ENCODE results near the gene NKX6-1. TPM values are rescaled to one million over a fixed set of nuclear protein-coding genes. Genes with fewer than 3 reads are reported as not detected.

The NKX6-1 gene
- total RNA-seq, 5 donors from 2014 or later (not counting 1 experiment from before 2014, with no cell fraction given) = not detected

- H3K27me3 Mint-ChIP-seq = peaks cover 45 to 63% of the 10 kb centered on the region in 2 donors
- H3K27me3 ChIP-seq (replicated peaks in 1 of 2; ENCODE audit: control insufficient read depth in 2 of 2, extremely low read depth in 1 of 2, insufficient read depth in 2 of 2, low read length in 1 of 2) = peaks cover 16 to 28% of the 10 kb centered on the region in 2 experiments
- peaks cover 12 to 18% (median 16%) of the 10 kb centered on the region in 3 donors for H3K4me1 Mint-ChIP-seq
- CTCF ChIA-PET = no interaction called here
- DNase-seq = no peak
- no peak for ATAC-seq (replicated peaks in 1 of 4)
- no CpG with 5 or more reads among the region's 1 CpG for WGBS (ENCODE audit: insufficient coverage)
- no peaks in the 10 kb centered on the region for H3K9me3 ChIP-seq
- H3K4me1 ChIP-seq (ENCODE audit: control insufficient read depth in 1 of 2, extremely low read depth in 1 of 2, insufficient read depth in 2 of 2, low read length in 2 of 2) = peaks cover 0 to 12% of the 10 kb centered on the region in 2 experiments
- H3K27ac Mint-ChIP-seq = no peak overlapping the region
- POLR2A ChIA-PET = no interaction called here
- no peak overlapping the region for H3K27ac ChIP-seq (ENCODE audit: low read length)
- H3K9me3 Mint-ChIP-seq = no peaks in the 10 kb centered on the region
- no peaks in the 10 kb centered on the region for H3K36me3 ChIP-seq (ENCODE audit: control insufficient read depth in 2 of 2, extremely low read depth in 1 of 2, insufficient read depth in 1 of 2, low read length in 1 of 2)
- no peaks in the 10 kb centered on the region for H3K36me3 Mint-ChIP-seq
- no peak overlapping the region for H3K4me3 ChIP-seq (ENCODE audit: control insufficient read depth in 1 of 2, extremely low read depth in 1 of 2, low read length in 1 of 2)
- no peak overlapping the region for H3K4me3 Mint-ChIP-seq
These were observed 21.4 kb downstream of the NKX6-1 start for GRCh38 chr4:84477738-84478137.

DNA sequence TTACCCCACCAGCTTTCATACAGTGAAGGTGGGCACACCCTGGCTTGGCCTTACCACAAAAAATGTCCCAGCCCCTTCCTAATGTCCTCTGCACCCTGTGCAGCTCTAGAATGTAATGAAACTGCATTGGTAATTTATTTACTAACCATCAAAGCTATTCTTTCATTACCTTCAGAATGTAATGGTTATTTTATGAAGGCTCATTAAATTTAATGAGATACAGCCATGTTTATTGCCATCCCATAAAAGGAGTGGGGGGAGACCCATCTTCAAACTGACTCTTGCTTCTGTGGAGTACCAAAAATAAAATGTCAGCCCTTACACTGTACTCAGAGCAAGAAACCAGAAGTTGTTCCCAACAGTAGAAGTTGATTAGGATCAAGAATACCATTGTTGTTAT is 25.0 kb downstream of the NKX6-1 start:
- H3K27me3 Mint-ChIP-seq = peaks cover 12 to 30% of the 10 kb centered on the region in 2 donors
- H3K27ac ChIP-seq (ENCODE audit: low read length) = no peak overlapping the region

GRCh38 chr4:84472154-84472553 is 26.9 kb downstream of the NKX6-1 start:
- POLR2A ChIA-PET = no interaction called here

More for the DNA sequence above, 25.0 kb downstream of the NKX6-1 start:
- Mint-ChIP-seq H3K4me1 (no peaks in the 10 kb centered on the region), H3K4me3 (no peak overlapping the region), H3K36me3 (no peaks in the 10 kb centered on the region), H3K27ac (no peak overlapping the region), H3K9me3 (no peaks in the 10 kb centered on the region)
- no peak for DNase-seq
- ATAC-seq (replicated peaks in 1 of 4) = no peak
- Histone ChIP-seq H3K36me3 (ENCODE audit: control insufficient read depth in 2 of 2, extremely low read depth in 1 of 2, insufficient read depth in 1 of 2, low read length in 1 of 2) (no peaks in the 10 kb centered on the region), H3K27me3 (replicated peaks in 1 of 2; ENCODE audit: control insufficient read depth in 2 of 2, extremely low read depth in 1 of 2, insufficient read depth in 2 of 2, low read length in 1 of 2) (peaks cover 0 to 8% of the 10 kb centered on the region in 2 experiments), H3K9me3 (no peaks in the 10 kb centered on the region), H3K4me1 (ENCODE audit: control insufficient read depth in 1 of 2, extremely low read depth in 1 of 2, insufficient read depth in 2 of 2, low read length in 2 of 2) (no peaks in the 10 kb centered on the region), H3K4me3 (ENCODE audit: control insufficient read depth in 1 of 2, extremely low read depth in 1 of 2, low read length in 1 of 2) (no peak overlapping the region)
- ChIA-PET POLR2A (no interaction called here), CTCF (interaction anchor here in 1 of 2 donors (0.6 kb wide), 1 partner anchor 8 kb away, joined by 5 read pairs; no protein-coding TSS in a partner anchor)

DNA sequence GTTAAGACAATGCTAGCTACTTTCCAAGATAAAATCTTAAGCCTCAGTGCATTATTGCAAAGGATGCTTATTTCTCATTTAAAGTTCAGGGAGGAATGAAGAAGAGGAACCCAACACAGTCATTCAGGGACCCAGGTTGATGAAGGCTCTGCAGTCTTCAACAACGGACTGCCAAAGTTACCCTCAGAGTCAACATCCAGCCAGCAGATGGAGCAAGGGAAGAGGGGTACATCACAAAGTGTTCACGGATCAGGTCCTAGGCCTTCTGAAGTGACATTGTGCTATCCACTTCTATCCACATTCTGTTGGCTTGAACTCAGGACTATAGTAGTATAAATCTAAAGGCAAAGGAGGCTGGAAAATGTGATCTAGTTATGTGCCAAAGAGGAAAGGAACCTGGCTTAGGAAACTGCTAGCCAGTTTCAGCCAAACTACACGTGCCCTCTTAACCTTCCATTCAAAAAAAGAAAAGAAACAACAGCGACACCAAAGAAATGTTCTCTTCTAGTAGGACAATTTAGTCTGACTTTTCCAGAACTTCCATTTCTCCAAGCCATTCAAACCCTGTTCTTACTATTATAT is 28.8 kb downstream of the NKX6-1 start:
- ChIA-PET CTCF (no interaction called here), POLR2A (interaction anchor here in 1 of 2 donors (0.6 kb wide), 1 partner anchor 42 kb away, joined by 6 read pairs; no protein-coding TSS in a partner anchor)
- Histone ChIP-seq H3K4me3 (ENCODE audit: control insufficient read depth in 1 of 2, extremely low read depth in 1 of 2, low read length in 1 of 2) (no peak overlapping the region), H3K27me3 (replicated peaks in 1 of 2; ENCODE audit: control insufficient read depth in 2 of 2, extremely low read depth in 1 of 2, insufficient read depth in 2 of 2, low read length in 1 of 2) (peaks cover 0 to 7% of the 10 kb centered on the region in 2 experiments), H3K4me1 (ENCODE audit: control insufficient read depth in 1 of 2, extremely low read depth in 1 of 2, insufficient read depth in 2 of 2, low read length in 2 of 2) (no peaks in the 10 kb centered on the region), H3K36me3 (ENCODE audit: control insufficient read depth in 2 of 2, extremely low read depth in 1 of 2, insufficient read depth in 1 of 2, low read length in 1 of 2) (no peaks in the 10 kb centered on the region), H3K9me3 (no peaks in the 10 kb centered on the region), H3K27ac (ENCODE audit: low read length) (no peak overlapping the region)
- WGBS (ENCODE audit: insufficient coverage) = no CpG with 5 or more reads among the region's 4 CpGs
- Mint-ChIP-seq H3K4me1 (no peaks in the 10 kb centered on the region), H3K27me3 (peaks cover 7 to 19% of the 10 kb centered on the region in 2 donors), H3K4me3 (no peak overlapping the region), H3K9me3 (no peaks in the 10 kb centered on the region), H3K36me3 (no peaks in the 10 kb centered on the region), H3K27ac (no peak overlapping the region)
- DNase-seq (no peak), ATAC-seq (replicated peaks in 1 of 4) (no peak)

More at GRCh38 chr4:84472154-84472553, 26.9 kb downstream of the NKX6-1 start:
- no peaks in the 10 kb centered on the region for H3K4me1 Mint-ChIP-seq
- DNase-seq = no peak
- no peaks in the 10 kb centered on the region for H3K9me3 Mint-ChIP-seq
- H3K36me3 ChIP-seq (ENCODE audit: control insufficient read depth in 2 of 2, extremely low read depth in 1 of 2, insufficient read depth in 1 of 2, low read length in 1 of 2) = no peaks in the 10 kb centered on the region
- no peak overlapping the region for H3K4me3 Mint-ChIP-seq
- H3K4me3 ChIP-seq (ENCODE audit: control insufficient read depth in 1 of 2, extremely low read depth in 1 of 2, low read length in 1 of 2) = no peak overlapping the region
- H3K27me3 Mint-ChIP-seq = peaks cover 7 to 25% of the 10 kb centered on the region in 2 donors
- no peaks in the 10 kb centered on the region for H3K9me3 ChIP-seq
- peaks cover 0 to 7% of the 10 kb centered on the region in 2 experiments for H3K27me3 ChIP-seq (replicated peaks in 1 of 2; ENCODE audit: control insufficient read depth in 2 of 2, extremely low read depth in 1 of 2, insufficient read depth in 2 of 2, low read length in 1 of 2)
- no peak overlapping the region for H3K27ac ChIP-seq (ENCODE audit: low read length)
- H3K4me1 ChIP-seq (ENCODE audit: control insufficient read depth in 1 of 2, extremely low read depth in 1 of 2, insufficient read depth in 2 of 2, low read length in 2 of 2) = no peaks in the 10 kb centered on the region
- no peak for ATAC-seq (replicated peaks in 1 of 4)
- no peaks in the 10 kb centered on the region for H3K36me3 Mint-ChIP-seq
- CTCF ChIA-PET = no interaction called here
- H3K27ac Mint-ChIP-seq = no peak overlapping the region

- H3K4me1 ChIP-seq (ENCODE audit: control insufficient read depth in 1 of 2, extremely low read depth in 1 of 2, insufficient read depth in 2 of 2, low read length in 2 of 2) = no peaks in the 10 kb centered on the region
- H3K27ac ChIP-seq (ENCODE audit: low read length) = no peak overlapping the region
- no peaks in the 10 kb centered on the region for H3K36me3 Mint-ChIP-seq
- no peak overlapping the region for H3K4me3 Mint-ChIP-seq
- WGBS (ENCODE audit: insufficient coverage) = no CpG with 5 or more reads among the region's 3 CpGs
- peaks cover 0 to 4% of the 10 kb centered on the region in 2 experiments for H3K27me3 ChIP-seq (replicated peaks in 1 of 2; ENCODE audit: control insufficient read depth in 2 of 2, extremely low read depth in 1 of 2, insufficient read depth in 2 of 2, low read length in 1 of 2)
- DNase-seq (no peak), ATAC-seq (replicated peaks in 1 of 4) (no peak)
- H3K4me1 Mint-ChIP-seq = no peaks in the 10 kb centered on the region
- no peaks in the 10 kb centered on the region for H3K9me3 ChIP-seq
- CTCF ChIA-PET = no interaction called here
- H3K9me3 Mint-ChIP-seq = no peaks in the 10 kb centered on the region
- no peak overlapping the region for H3K27ac Mint-ChIP-seq
- POLR2A ChIA-PET = no interaction called here
- no peak overlapping the region for H3K4me3 ChIP-seq (ENCODE audit: control insufficient read depth in 1 of 2, extremely low read depth in 1 of 2, low read length in 1 of 2)
- H3K36me3 ChIP-seq (ENCODE audit: control insufficient read depth in 2 of 2, extremely low read depth in 1 of 2, insufficient read depth in 1 of 2, low read length in 1 of 2) = no peaks in the 10 kb centered on the region
- H3K27me3 Mint-ChIP-seq = peaks cover 7% of the 10 kb centered on the region in 2 donors
These were observed 31.5 kb downstream of the NKX6-1 start for GRCh38 chr4:84467601-84468000.

DNA sequence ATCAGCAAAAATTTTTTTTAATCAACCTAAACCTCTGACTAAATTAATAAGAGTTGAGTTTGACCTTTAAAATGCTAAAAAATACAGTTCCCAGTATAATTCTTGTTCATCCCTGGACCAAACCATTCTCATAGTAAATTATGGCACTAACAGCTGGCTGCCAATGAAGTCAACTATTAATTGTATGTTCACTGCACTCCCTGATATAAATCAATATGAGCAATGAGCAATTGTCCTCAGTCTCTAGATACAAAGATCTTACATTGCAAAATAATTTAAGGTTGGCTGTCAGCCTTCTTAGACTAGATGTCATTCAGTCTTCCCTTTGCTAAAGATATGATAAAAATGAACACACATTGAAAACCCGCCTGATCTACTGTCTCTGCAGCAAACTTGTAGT is 39.3 kb downstream of the NKX6-1 start:
- Mint-ChIP-seq H3K4me3 (no peak overlapping the region), H3K27me3 (peaks cover 7 to 24% of the 10 kb centered on the region in 2 donors), H3K27ac (no peak overlapping the region), H3K36me3 (no peaks in the 10 kb centered on the region), H3K4me1 (no peaks in the 10 kb centered on the region), H3K9me3 (peaks cover 0 to 4% (median 0%) of the 10 kb centered on the region in 3 donors)
- Histone ChIP-seq H3K36me3 (ENCODE audit: control insufficient read depth in 2 of 2, extremely low read depth in 1 of 2, insufficient read depth in 1 of 2, low read length in 1 of 2) (no peaks in the 10 kb centered on the region), H3K27ac (ENCODE audit: low read length) (no peak overlapping the region), H3K4me3 (ENCODE audit: control insufficient read depth in 1 of 2, extremely low read depth in 1 of 2, low read length in 1 of 2) (no peak overlapping the region), H3K4me1 (ENCODE audit: control insufficient read depth in 1 of 2, extremely low read depth in 1 of 2, insufficient read depth in 2 of 2, low read length in 2 of 2) (no peaks in the 10 kb centered on the region), H3K27me3 (replicated peaks in 1 of 2; ENCODE audit: control insufficient read depth in 2 of 2, extremely low read depth in 1 of 2, insufficient read depth in 2 of 2, low read length in 1 of 2) (peaks cover 0 to 3% of the 10 kb centered on the region in 2 experiments), H3K9me3 (no peaks in the 10 kb centered on the region)
- CTCF ChIA-PET = no interaction called here
- POLR2A ChIA-PET = no interaction called here
- no CpG with 5 or more reads among the region's 1 CpG for WGBS (ENCODE audit: insufficient coverage)
- ATAC-seq (replicated peaks in 1 of 4) = no peak
- no peak for DNase-seq
